MM.1S (cell line): ENCODE measurements around the gene SLX4IP.
"Not testable (repeated sequence)": the region's sequence is repeated elsewhere in the genome, so short reads cannot be mapped to it uniquely, and the experiment has no call there.

Experiments
- DNase-seq: peaks from one replicate; pipeline ENCODE4 v3.0.0-alpha.2; 2015
- H2AFZ ChIP-seq: fragments of 300-600 bp; sonication (generic); 2 replicates; pipeline ENCODE4 v1.6.0; 2016; ENCODE audit warnings: antibody characterized with exemption, low read length
- H3F3A ChIP-seq: fragments of 300-600 bp; sonication (generic); 2 replicates; pipeline ENCODE4 v1.6.1; 2016; ENCODE audit warnings: mild to moderate bottlenecking, antibody characterized with exemption, low read length, moderate library complexity, mixed read lengths; ENCODE audit not compliant: insufficient read depth
- H3K27ac ChIP-seq: fragments of 300-600 bp; sonication (generic); 2 replicates; pipeline ENCODE4 v1.5.1; 2016; ENCODE audit warnings: mild to moderate bottlenecking, low read length
- H3K27me3 ChIP-seq: fragments of 300-600 bp; sonication (generic); replicated peaks from 2 replicates; pipeline ENCODE4 v1.6.0; 2016; ENCODE audit warnings: low read length; ENCODE audit not compliant: insufficient read depth
- H3K36me3 ChIP-seq: fragments of 300-600 bp; sonication (generic); replicated peaks from 2 replicates; pipeline ENCODE4 v1.6.1; 2016; ENCODE audit warnings: mild to moderate bottlenecking, low read length, mixed read lengths; ENCODE audit not compliant: insufficient read depth
- H3K4me1 ChIP-seq: fragments of 300-600 bp; sonication (generic); 2 replicates; pipeline ENCODE4 v1.6.1; 2016; ENCODE audit warnings: low read length, mixed read lengths
- H3K4me2 ChIP-seq: fragments of 300-600 bp; sonication (generic); 2 replicates; pipeline ENCODE4 v1.6.0; 2016; ENCODE audit warnings: low read depth, low read length
- H3K4me3 ChIP-seq: fragments of 300-600 bp; sonication (generic); 2 replicates; pipeline ENCODE4 v1.5.1; 2016; ENCODE audit warnings: low read length, mixed read lengths
- H3K79me2 ChIP-seq: fragments of 300-600 bp; sonication (generic); 2 replicates; pipeline ENCODE4 v1.6.1; 2016; ENCODE audit warnings: mixed run types, low read length, mixed read lengths
- H3K9ac ChIP-seq: fragments of 300-600 bp; sonication (generic); 2 replicates; pipeline ENCODE4 v1.6.1; 2016; ENCODE audit warnings: low read length, mixed read lengths
- H3K9me2 ChIP-seq: fragments of 300-600 bp; sonication (generic); replicated peaks from 2 replicates; pipeline ENCODE4 v1.6.1; 2016; ENCODE audit warnings: mild to moderate bottlenecking, low read length, mixed read lengths; ENCODE audit not compliant: insufficient read depth
- H3K9me3 ChIP-seq: fragments of 300-600 bp; sonication (generic); replicated peaks from 2 replicates; pipeline ENCODE4 v1.6.1; 2016; ENCODE audit warnings: mild to moderate bottlenecking, low read length, mixed read lengths; ENCODE audit not compliant: insufficient read depth
- H4K20me1 ChIP-seq: fragments of 300-600 bp; sonication (generic); 2 replicates; pipeline ENCODE4 v1.6.1; 2016; ENCODE audit warnings: mild to moderate bottlenecking, low read length, moderate library complexity, mixed read lengths; ENCODE audit not compliant: insufficient read depth
- CTCF ChIP-seq: fragments of 300-600 bp; sonication (generic); IDR thresholded peaks from 2 replicates; pipeline ENCODE4 v1.5.1; 2016; ENCODE audit warnings: antibody characterized with exemption, low read length, mixed read lengths
- EZH2 ChIP-seq: fragments of 300-600 bp; sonication (generic); optimal IDR thresholded peaks from 2 replicates; pipeline ENCODE3; 2017; ENCODE audit warnings: low read depth, mild to moderate bottlenecking, antibody characterized with exemption, low read length, mixed read lengths
- EZH2phosphoT487 ChIP-seq: fragments of 300-600 bp; sonication (generic); IDR thresholded peaks from 2 replicates; pipeline ENCODE4 v1.6.1; 2018; ENCODE audit warnings: antibody characterized with exemption, low read length

The SLX4IP gene

GRCh38 chr20:10415013-10415650 is 20.0 kb upstream of the SLX4IP start:
- Histone ChIP-seq H3K36me3 (no peaks in the 10 kb centered on the region), H2AFZ (no peak overlapping the region), H4K20me1 (no peaks in the 10 kb centered on the region), H3K79me2 (peaks cover 15% of the 10 kb centered on the region; the same call in 1 of the 2 replicates), H3K9me3 (no peaks in the 10 kb centered on the region), H3K4me3 (no peak overlapping the region), H3K9ac (no peak overlapping the region), H3K27ac (no peak overlapping the region), H3K4me1 (peaks cover 9% of the 10 kb centered on the region), H3K4me2 (no peak overlapping the region), H3K9me2 (no peaks in the 10 kb centered on the region), H3K27me3 (no peaks in the 10 kb centered on the region), H3F3A (no peaks in the 10 kb centered on the region)
- TF ChIP-seq EZH2: no peak
- no peak for TF ChIP-seq CTCF
- no peak for TF ChIP-seq EZH2phosphoT487
- no peak for DNase-seq

DNA sequence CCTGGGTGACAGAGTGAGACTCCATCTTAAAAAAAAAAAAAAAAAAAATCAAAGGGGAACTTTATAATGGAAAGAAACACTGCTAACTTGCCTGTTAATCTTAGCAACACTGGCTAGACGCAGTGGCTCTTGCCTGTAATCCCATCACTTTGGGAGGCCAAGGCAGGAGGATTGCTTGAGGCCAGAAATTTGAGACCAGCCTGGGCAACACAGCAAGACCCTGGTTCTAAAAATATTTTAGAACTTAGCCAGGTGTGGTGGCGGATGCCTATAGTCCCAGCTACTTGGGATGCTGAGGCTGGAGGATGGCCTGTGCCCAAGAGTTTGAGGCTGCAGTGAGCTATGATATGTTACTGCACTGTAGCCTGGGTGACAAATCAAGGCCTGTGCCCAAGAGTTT is 17.9 kb upstream of the SLX4IP start:
- peaks cover 15% of the 10 kb centered on the region; the same call in 1 of the 2 replicates for H3K79me2 ChIP-seq
- H3K9me2 ChIP-seq, H3K4me1 ChIP-seq, H3K27me3 ChIP-seq, H3K27ac ChIP-seq, H3F3A ChIP-seq, H3K4me2 ChIP-seq, H3K36me3 ChIP-seq, H2AFZ ChIP-seq, H3K4me3 ChIP-seq, H3K9ac ChIP-seq, H4K20me1 ChIP-seq, H3K9me3 ChIP-seq, DNase-seq: not testable (repeated sequence)

DNA sequence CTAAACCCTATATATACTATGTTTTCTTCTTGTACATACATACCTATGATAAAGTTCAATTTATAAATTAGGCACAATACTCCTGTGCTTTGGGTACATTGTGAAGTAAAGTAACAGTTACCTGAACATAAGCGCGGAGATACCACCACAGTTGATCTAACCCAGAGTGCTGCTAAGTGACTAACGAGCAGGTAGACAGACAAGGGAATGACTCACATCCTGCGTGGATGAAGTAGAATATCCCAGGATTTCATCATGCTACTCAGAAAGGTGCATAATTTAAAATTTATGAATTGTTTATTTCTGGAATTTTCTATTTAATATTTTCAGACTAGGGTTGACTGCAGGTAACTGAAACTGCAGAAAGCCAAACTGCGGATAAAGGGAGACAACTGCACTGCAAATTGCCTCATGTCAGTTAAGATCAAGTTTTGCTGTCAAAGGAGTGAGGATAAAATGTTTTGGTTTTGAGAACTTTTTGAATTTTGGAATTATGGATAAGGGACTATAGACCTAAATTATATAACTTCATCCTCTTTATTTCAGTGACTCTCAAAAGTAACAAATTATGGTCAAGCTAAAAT is 15.5 kb upstream of the SLX4IP start:
- no peaks in the 10 kb centered on the region for H3K27me3 ChIP-seq
- no peak overlapping the region for H3K27ac ChIP-seq
- no peaks in the 10 kb centered on the region for H3F3A ChIP-seq
- H3K79me2 ChIP-seq: peaks cover 29% of the 10 kb centered on the region; the same call in 1 of the 2 replicates
- H3K9me3 ChIP-seq: no peaks in the 10 kb centered on the region
- TF ChIP-seq EZH2phosphoT487 (no peak), CTCF (no peak), EZH2 (no peak)
- H3K4me3 ChIP-seq: no peak overlapping the region
- no peaks in the 10 kb centered on the region for H4K20me1 ChIP-seq
- H3K36me3 ChIP-seq: peaks cover 3% of the 10 kb centered on the region; the same call in 1 of the 2 replicates
- no peak overlapping the region for H3K9ac ChIP-seq
- peaks cover 9% of the 10 kb centered on the region for H3K4me1 ChIP-seq
- DNase-seq: no peak
- no peak overlapping the region for H3K4me2 ChIP-seq
- H2AFZ ChIP-seq: no peak overlapping the region
- H3K9me2 ChIP-seq: no peaks in the 10 kb centered on the region

GRCh38 chr20:10423735-10424134 is 11.4 kb upstream of the SLX4IP start:
- Histone ChIP-seq H3K9me3 (no peaks in the 10 kb centered on the region), H3K27me3 (no peaks in the 10 kb centered on the region), H3K79me2 (peaks cover 50% of the 10 kb centered on the region), H3K9me2 (no peaks in the 10 kb centered on the region), H3K27ac (no peak overlapping the region), H3K36me3 (peaks cover 3% of the 10 kb centered on the region; the same call in 1 of the 2 replicates), H3K4me2 (no peak overlapping the region), H3F3A (no peaks in the 10 kb centered on the region), H2AFZ (no peak overlapping the region), H3K4me3 (no peak overlapping the region), H4K20me1 (peaks cover 4% of the 10 kb centered on the region; the same call in 1 of the 2 replicates), H3K9ac (no peak overlapping the region), H3K4me1 (no peaks in the 10 kb centered on the region)
- no peak for DNase-seq
- TF ChIP-seq EZH2 (no peak), EZH2phosphoT487 (no peak), CTCF (no peak)
